GM23338 (cell line): ENCODE data around the gene PAQR5. TPM values are rescaled to one million over a fixed set of nuclear protein-coding genes. Genes with fewer than 3 reads are reported as not detected.

Experiments
- ATAC-seq: fragments of 200-7000 bp; cut with Tn5 transposase; 3 replicates; pipeline ENCODE4 v1.9.1; 2020
- DNase-seq: peaks from one replicate; pipeline ENCODE4 v3.0.0-alpha.2; 2015; ENCODE audit warnings: low spot score
- H2AFZ ChIP-seq: fragments of 200-600 bp; sonication (generic); 2 replicates; pipeline ENCODE4 v1.8.0; 2016; ENCODE audit warnings: antibody characterized with exemption, mild to moderate bottlenecking, moderate library complexity
- H3F3A ChIP-seq: fragments of 200-600 bp; sonication (generic); replicated peaks from 2 replicates; pipeline ENCODE4 v1.8.0; 2017; ENCODE audit warnings: antibody characterized with exemption, mixed run types, low read depth
- H3K27ac ChIP-seq: fragments of 200-600 bp; sonication (generic); 2 replicates; pipeline ENCODE4 v1.6.1; 2016; ENCODE audit warnings: low read depth
- H3K27me3 ChIP-seq: fragments of 200-600 bp; sonication (generic); 2 replicates; pipeline ENCODE4 v1.8.0; 2016; ENCODE audit warnings: mild to moderate bottlenecking, mixed run types, moderate library complexity; ENCODE audit not compliant: insufficient read depth
- H3K36me3 ChIP-seq: fragments of 200-600 bp; sonication (generic); 2 replicates; pipeline ENCODE4 v1.8.0; 2016; ENCODE audit warnings: mild to moderate bottlenecking; ENCODE audit not compliant: insufficient read depth
- H3K4me1 ChIP-seq: fragments of 200-600 bp; sonication (generic); 2 replicates; pipeline ENCODE4 v1.8.0; 2016; ENCODE audit warnings: mild to moderate bottlenecking, moderate library complexity; ENCODE audit not compliant: insufficient read depth
- H3K4me2 ChIP-seq: fragments of 200-600 bp; sonication (generic); 2 replicates; pipeline ENCODE4 v1.7.1; 2017; ENCODE audit warnings: mixed run types
- H3K4me3 ChIP-seq: fragments of 200-600 bp; sonication (generic); 2 replicates; pipeline ENCODE4 v1.6.1; 2016; ENCODE audit warnings: mixed run types
- H3K79me2 ChIP-seq: fragments of 200-600 bp; sonication (generic); replicated peaks from 2 replicates; pipeline ENCODE4 v1.8.0; 2017; ENCODE audit warnings: mild to moderate bottlenecking; ENCODE audit not compliant: insufficient read depth
- H3K9me2 ChIP-seq: fragments of 200-600 bp; sonication (generic); 2 replicates; pipeline ENCODE4 v1.8.0; 2017; ENCODE audit not compliant: insufficient read depth
- H4K20me1 ChIP-seq: fragments of 200-600 bp; sonication (generic); replicated peaks from 2 replicates; pipeline ENCODE4 v1.8.0; 2017; ENCODE audit warnings: mild to moderate bottlenecking; ENCODE audit not compliant: insufficient read depth
- H3K27ac Mint-ChIP-seq: 2 replicates; pipeline ENCODE4 v1.8.0; 2020; ENCODE audit warnings: inconsistent platforms, mild to moderate bottlenecking, moderate library complexity, mixed read lengths
- H3K27me3 Mint-ChIP-seq: 3 replicates; pipeline ENCODE4 v1.8.0; 2022; ENCODE audit warnings: low read depth, mild to moderate bottlenecking, moderate library complexity, mixed read lengths, inconsistent platforms; ENCODE audit not compliant: insufficient read depth, poor library complexity
- H3K36me3 Mint-ChIP-seq: 3 replicates; pipeline ENCODE4 v1.8.0; 2021; ENCODE audit warnings: low read depth, mild to moderate bottlenecking, inconsistent platforms, moderate library complexity, mixed read lengths
- H3K4me1 Mint-ChIP-seq: 3 replicates; pipeline ENCODE4 v1.8.0; 2020; ENCODE audit warnings: mild to moderate bottlenecking, inconsistent platforms, mixed read lengths
- H3K4me3 Mint-ChIP-seq: 3 replicates; pipeline ENCODE4 v1.8.0; 2021; ENCODE audit warnings: moderate library complexity, mild to moderate bottlenecking, inconsistent platforms, mixed read lengths
- H3K9me3 Mint-ChIP-seq: 3 replicates; pipeline ENCODE4 v1.8.0; 2020; ENCODE audit warnings: moderate library complexity, mild to moderate bottlenecking, inconsistent platforms, mixed read lengths
- CREB1 ChIP-seq: fragments of 250-450 bp; sonication (Bioruptor Pico); IDR thresholded peaks from 2 replicates; pipeline ENCODE4 v1.5.0; 2020; ENCODE audit warnings: low read depth, mild to moderate bottlenecking, moderate library complexity
- EZH2phosphoT487 ChIP-seq: fragments of 200-600 bp; sonication (generic); IDR thresholded peaks from one replicate; pipeline ENCODE4 v1.8.1; 2018; ENCODE audit warnings: antibody characterized with exemption; ENCODE audit not compliant: unreplicated experiment
- POLR2AphosphoS5 ChIP-seq: IDR thresholded peaks from 2 replicates; pipeline ENCODE4 v1.6.1; 2016; ENCODE audit warnings: antibody characterized with exemption, low read depth
- STAT1 ChIP-seq: IDR thresholded peaks from one replicate; pipeline ENCODE4 v1.6.1; 2016; ENCODE audit warnings: antibody characterized with exemption; ENCODE audit not compliant: unreplicated experiment
- ZNF114 ChIP-seq: fragments of 250-450 bp; sonication (Bioruptor Pico); IDR thresholded peaks from 2 replicates; pipeline ENCODE4 v1.5.0; 2020; ENCODE audit warnings: mild to moderate bottlenecking, moderate library complexity
- polyA plus RNA-seq: library from polyadenylated mRNA; unstranded; fragments of >200 nt; fragmentation: Nextera tagmentation; extraction: Ambion mirVana; gene quantifications from 2 replicates; pipeline ENCODE4 v1.2.1, GENCODE V29; 2016
- total RNA-seq: library from RNA; depleted of rRNA; stranded (reverse); fragments of >200 nt; shearing (Covaris generic); gene quantifications from 2 replicates; pipeline ENCODE4 v1.2.3, GENCODE V29; 2014
- TF ChIP-seq, protein P1 (sequence below), 2 experiments: fragments of 200-600 bp in 1 of 2; sonication (generic) in 1 of 2; conservative IDR thresholded peaks; 2 replicates each; pipeline versions ENCODE4 v1.5.1 to v1.6.1; 2016 to 2017; ENCODE audit warnings: antibody characterized with exemption in 2 of 2, low read depth in 2 of 2, mild to moderate bottlenecking in 2 of 2, moderate library complexity in 1 of 2
- TF ChIP-seq, protein P2 (sequence below): IDR thresholded peaks from 2 replicates; pipeline ENCODE4 v1.6.1; 2016; ENCODE audit warnings: antibody characterized with exemption

Gene PAQR5
- total and polyA plus RNA-seq, 2 experiments from 2014 or later: 8.7 to 14.5 TPM

DNA sequence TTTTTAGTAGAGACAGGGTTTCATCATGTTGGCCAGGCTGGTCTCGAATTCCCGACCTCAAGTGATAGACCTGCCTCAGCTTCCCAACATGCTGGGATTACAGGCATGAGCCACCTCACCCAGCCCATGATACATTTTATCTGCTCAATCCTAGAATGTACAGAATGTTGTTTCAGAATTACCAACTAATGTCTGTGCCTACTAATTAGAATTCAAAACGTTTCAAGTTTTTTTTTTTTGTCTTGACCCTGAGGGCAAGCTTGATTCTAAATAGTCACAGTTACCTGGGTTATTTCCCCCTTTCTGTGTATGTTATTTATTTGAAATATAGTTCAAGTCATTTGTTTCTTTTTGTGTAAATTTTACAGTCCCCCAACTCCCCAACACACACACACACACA is 110.1 kb downstream of the PAQR5 start:
- Mint-ChIP-seq H3K4me3 (no peak overlapping the region), H3K27ac (no peak overlapping the region), H3K9me3 (no peaks in the 10 kb centered on the region), H3K27me3 (no peaks in the 10 kb centered on the region), H3K4me1 (peaks cover 3% of the 10 kb centered on the region; the same call in 1 of the 3 replicates), H3K36me3 (no peaks in the 10 kb centered on the region)
- Histone ChIP-seq H4K20me1 (no peaks in the 10 kb centered on the region), H3K4me2 (no peak overlapping the region), H3K4me1 (no peaks in the 10 kb centered on the region; the same call in 1 of the 2 replicates), H3K36me3 (no peaks in the 10 kb centered on the region), H3K27me3 (no peaks in the 10 kb centered on the region), H3K9me2 (no peaks in the 10 kb centered on the region), H3K79me2 (no peaks in the 10 kb centered on the region), H2AFZ (no peak overlapping the region), H3K4me3 (no peak overlapping the region), H3K27ac (no peak overlapping the region), H3F3A (no peaks in the 10 kb centered on the region)
- no peak for DNase-seq
- no peak for ATAC-seq
- TF ChIP-seq CREB1 (CRISPR knock-in tag) (no peak), STAT1 (no peak), EZH2phosphoT487 (no peak), POLR2AphosphoS5 (no peak), ZNF114 (CRISPR knock-in tag) (no peak)

DNA sequence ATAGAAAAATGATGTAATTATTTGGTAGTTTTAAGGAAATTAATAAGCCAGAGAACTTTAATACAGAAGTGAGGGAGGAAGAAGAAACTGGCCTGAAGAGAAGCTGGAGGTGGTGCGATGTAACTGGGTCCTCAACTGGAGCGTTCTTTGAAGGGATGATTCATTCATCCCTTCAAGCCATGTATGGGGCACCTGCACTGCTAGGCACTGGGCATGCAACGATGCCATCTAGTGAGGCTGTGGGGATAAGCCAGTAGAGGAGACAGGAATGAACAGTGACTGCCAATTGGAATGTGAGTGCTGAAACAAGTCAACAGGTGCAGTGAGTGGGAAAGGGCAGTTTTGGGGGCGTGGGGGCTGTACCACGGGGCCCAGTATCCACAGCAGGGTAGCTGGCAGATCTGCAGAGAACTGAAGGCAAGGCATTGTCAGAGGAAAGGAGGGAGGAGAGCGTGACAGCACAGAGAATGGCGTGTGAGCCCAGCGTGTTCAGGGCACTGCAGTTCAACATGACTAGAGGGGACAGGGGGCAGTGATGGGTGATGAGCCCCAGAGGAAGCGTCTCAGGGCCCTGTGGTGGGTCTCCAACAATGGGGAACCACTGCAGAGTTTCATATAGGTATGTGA is 111.6 kb downstream of the PAQR5 start:
- H3K4me1 Mint-ChIP-seq: peaks cover 5% of the 10 kb centered on the region; the same call in 2 of the 3 replicates

More for the DNA sequence above, 111.6 kb downstream of the PAQR5 start:
- no peaks in the 10 kb centered on the region for H3K9me2 ChIP-seq
- H4K20me1 ChIP-seq: no peaks in the 10 kb centered on the region
- Mint-ChIP-seq H3K27me3 (no peaks in the 10 kb centered on the region), H3K36me3 (peaks cover 2% of the 10 kb centered on the region; the same call in 1 of the 3 replicates), H3K9me3 (no peaks in the 10 kb centered on the region), H3K27ac (no peak overlapping the region), H3K4me3 (no peak overlapping the region)
- no peak overlapping the region for H3K4me2 ChIP-seq
- H3K79me2 ChIP-seq: peaks cover 9% of the 10 kb centered on the region
- no peak overlapping the region for H2AFZ ChIP-seq
- DNase-seq (peak; percentile 67), ATAC-seq (peak; percentile 20)
- H3K4me3 ChIP-seq: no peak overlapping the region
- H3K27me3 ChIP-seq: no peaks in the 10 kb centered on the region
- TF ChIP-seq, protein P1, sequence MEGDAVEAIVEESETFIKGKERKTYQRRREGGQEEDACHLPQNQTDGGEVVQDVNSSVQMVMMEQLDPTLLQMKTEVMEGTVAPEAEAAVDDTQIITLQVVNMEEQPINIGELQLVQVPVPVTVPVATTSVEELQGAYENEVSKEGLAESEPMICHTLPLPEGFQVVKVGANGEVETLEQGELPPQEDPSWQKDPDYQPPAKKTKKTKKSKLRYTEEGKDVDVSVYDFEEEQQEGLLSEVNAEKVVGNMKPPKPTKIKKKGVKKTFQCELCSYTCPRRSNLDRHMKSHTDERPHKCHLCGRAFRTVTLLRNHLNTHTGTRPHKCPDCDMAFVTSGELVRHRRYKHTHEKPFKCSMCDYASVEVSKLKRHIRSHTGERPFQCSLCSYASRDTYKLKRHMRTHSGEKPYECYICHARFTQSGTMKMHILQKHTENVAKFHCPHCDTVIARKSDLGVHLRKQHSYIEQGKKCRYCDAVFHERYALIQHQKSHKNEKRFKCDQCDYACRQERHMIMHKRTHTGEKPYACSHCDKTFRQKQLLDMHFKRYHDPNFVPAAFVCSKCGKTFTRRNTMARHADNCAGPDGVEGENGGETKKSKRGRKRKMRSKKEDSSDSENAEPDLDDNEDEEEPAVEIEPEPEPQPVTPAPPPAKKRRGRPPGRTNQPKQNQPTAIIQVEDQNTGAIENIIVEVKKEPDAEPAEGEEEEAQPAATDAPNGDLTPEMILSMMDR (conservative IDR thresholded peaks at IDR 0.05; ENCODE audit: low read depth in 2 of 2): peak; percentile 48 to 75
- TF ChIP-seq, protein P2, sequence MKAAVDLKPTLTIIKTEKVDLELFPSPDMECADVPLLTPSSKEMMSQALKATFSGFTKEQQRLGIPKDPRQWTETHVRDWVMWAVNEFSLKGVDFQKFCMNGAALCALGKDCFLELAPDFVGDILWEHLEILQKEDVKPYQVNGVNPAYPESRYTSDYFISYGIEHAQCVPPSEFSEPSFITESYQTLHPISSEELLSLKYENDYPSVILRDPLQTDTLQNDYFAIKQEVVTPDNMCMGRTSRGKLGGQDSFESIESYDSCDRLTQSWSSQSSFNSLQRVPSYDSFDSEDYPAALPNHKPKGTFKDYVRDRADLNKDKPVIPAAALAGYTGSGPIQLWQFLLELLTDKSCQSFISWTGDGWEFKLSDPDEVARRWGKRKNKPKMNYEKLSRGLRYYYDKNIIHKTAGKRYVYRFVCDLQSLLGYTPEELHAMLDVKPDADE: no peak
- no peaks in the 10 kb centered on the region for H3K36me3 ChIP-seq
- no peaks in the 10 kb centered on the region for H3F3A ChIP-seq
- no peak overlapping the region for H3K27ac ChIP-seq
- H3K4me1 ChIP-seq: no peaks in the 10 kb centered on the region; the same call in 1 of the 2 replicates
